BLaER1 (cell line): ENCODE results near the gene SLCO4A1.

Experiments used
- H3K27ac ChIP-seq: shearing (Covaris generic); formaldehyde crosslinking; 2 replicates; pipeline ENCODE4 v1.8.1; 2022
- H3K27me3 ChIP-seq: shearing (Covaris generic); formaldehyde crosslinking; 2 replicates; pipeline ENCODE4 v1.8.1; 2022
- H3K36me3 ChIP-seq: shearing (Covaris generic); formaldehyde crosslinking; 2 replicates; pipeline ENCODE4 v1.8.1; 2022
- H3K4me1 ChIP-seq: shearing (Covaris generic); formaldehyde crosslinking; 2 replicates; pipeline ENCODE4 v1.8.1; 2022
- H3K4me2 ChIP-seq: shearing (Covaris generic); formaldehyde crosslinking; 2 replicates; pipeline ENCODE4 v1.8.1; 2022
- H3K4me3 ChIP-seq: shearing (Covaris generic); formaldehyde crosslinking; 2 replicates; pipeline ENCODE4 v1.8.1; 2022
- H3K9ac ChIP-seq: shearing (Covaris generic); formaldehyde crosslinking; 2 replicates; pipeline ENCODE4 v1.8.1; 2022
- H3K9me3 ChIP-seq: shearing (Covaris generic); formaldehyde crosslinking; 2 replicates; pipeline ENCODE4 v1.8.1; 2022
- H4K20me1 ChIP-seq: shearing (Covaris generic); formaldehyde crosslinking; 2 replicates; pipeline ENCODE4 v1.8.1; 2022
- Cebpa-rat ChIP-seq: shearing (Covaris generic); IDR thresholded peaks from 2 replicates; pipeline ENCODE4 v1.8.1; 2022

SLCO4A1 gene

GRCh38 chr20:62614085-62614960, 28.0 kb upstream of the SLCO4A1 start:
- Histone ChIP-seq H3K4me2 (no peak overlapping the region), H3K27ac (no peak overlapping the region), H3K36me3 (no peaks in the 10 kb centered on the region), H4K20me1 (no peaks in the 10 kb centered on the region), H3K4me3 (no peak overlapping the region), H3K9ac (0 out of 2 replicates have a peak overlapping the region, but pooled peaks have one; percentile 10), H3K4me1 (peaks cover 52% of the 10 kb centered on the region), H3K27me3 (no peaks in the 10 kb centered on the region), H3K9me3 (peaks cover 5% of the 10 kb centered on the region)
- TF ChIP-seq Cebpa-rat, result no peak

GRCh38 chr20:62614961-62615680, 27.2 kb upstream of the SLCO4A1 start:
- Histone ChIP-seq H3K4me1 (peaks cover 47% of the 10 kb centered on the region), H4K20me1 (no peaks in the 10 kb centered on the region), H3K9ac (no peak overlapping the region), H3K9me3 (peaks cover 5% of the 10 kb centered on the region), H3K4me3 (no peak overlapping the region), H3K27me3 (no peaks in the 10 kb centered on the region), H3K27ac (no peak overlapping the region), H3K36me3 (no peaks in the 10 kb centered on the region), H3K4me2 (no peak overlapping the region)
- no peak for TF ChIP-seq Cebpa-rat

GRCh38 chr20:62615750-62616251, 26.5 kb upstream of the SLCO4A1 start:
- peaks cover 53% of the 10 kb centered on the region for H3K4me1 ChIP-seq
- H3K9ac ChIP-seq, result no peak overlapping the region
- peak overlapping the region; percentile 89 for H3K4me2 ChIP-seq
- H4K20me1 ChIP-seq, result no peaks in the 10 kb centered on the region
- H3K27ac ChIP-seq, result no peak overlapping the region
- H3K27me3 ChIP-seq, result no peaks in the 10 kb centered on the region
- no peaks in the 10 kb centered on the region for H3K36me3 ChIP-seq
- TF ChIP-seq Cebpa-rat, result no peak
- H3K4me3 ChIP-seq, result no peak overlapping the region
- H3K9me3 ChIP-seq, result peaks cover 1% of the 10 kb centered on the region

GRCh38 chr20:62616728-62617621, 25.3 kb upstream of the SLCO4A1 start:
- Histone ChIP-seq H3K9ac (peak overlapping the region; percentile 51; the same call in 1 of the 2 replicates), H3K9me3 (no peaks in the 10 kb centered on the region), H3K4me3 (peak overlapping the region; percentile 6), H3K36me3 (no peaks in the 10 kb centered on the region), H3K27ac (peak overlapping the region; percentile 61), H3K4me2 (peak overlapping the region; percentile 89), H3K27me3 (no peaks in the 10 kb centered on the region), H4K20me1 (no peaks in the 10 kb centered on the region), H3K4me1 (peaks cover 62% of the 10 kb centered on the region)
- no peak for TF ChIP-seq Cebpa-rat

GRCh38 chr20:62617711-62618483, 24.4 kb upstream of the SLCO4A1 start:
- peak overlapping the region; percentile 51; the same call in 1 of the 2 replicates for H3K9ac ChIP-seq
- no peak for TF ChIP-seq Cebpa-rat
- H3K9me3 ChIP-seq, result no peaks in the 10 kb centered on the region
- no peaks in the 10 kb centered on the region for H3K27me3 ChIP-seq
- peak overlapping the region; percentile 61 for H3K27ac ChIP-seq
- peak overlapping the region; percentile 89 for H3K4me2 ChIP-seq
- peak overlapping the region; percentile 6; the same call in 1 of the 2 replicates for H3K4me3 ChIP-seq
- peaks cover 71% of the 10 kb centered on the region for H3K4me1 ChIP-seq
- no peaks in the 10 kb centered on the region for H4K20me1 ChIP-seq
- H3K36me3 ChIP-seq, result no peaks in the 10 kb centered on the region

GRCh38 chr20:62618611-62619529, 23.4 kb upstream of the SLCO4A1 start:
- no peaks in the 10 kb centered on the region for H3K36me3 ChIP-seq
- H3K27ac ChIP-seq, result no peak overlapping the region
- no peak overlapping the region for H3K9ac ChIP-seq
- H3K4me1 ChIP-seq, result peaks cover 81% of the 10 kb centered on the region
- H3K9me3 ChIP-seq, result no peaks in the 10 kb centered on the region
- no peaks in the 10 kb centered on the region for H4K20me1 ChIP-seq
- no peaks in the 10 kb centered on the region for H3K27me3 ChIP-seq
- H3K4me2 ChIP-seq, result peak overlapping the region; percentile 89
- no peak overlapping the region for H3K4me3 ChIP-seq
- no peak for TF ChIP-seq Cebpa-rat

- Histone ChIP-seq H4K20me1 (no peaks in the 10 kb centered on the region), H3K4me3 (no peak overlapping the region), H3K9me3 (no peaks in the 10 kb centered on the region), H3K4me2 (peak overlapping the region; percentile 49; the same call in 1 of the 2 replicates), H3K36me3 (no peaks in the 10 kb centered on the region), H3K4me1 (peaks cover 91% of the 10 kb centered on the region), H3K27ac (no peak overlapping the region), H3K27me3 (no peaks in the 10 kb centered on the region), H3K9ac (no peak overlapping the region)
- no peak for TF ChIP-seq Cebpa-rat
Observed at GRCh38 chr20:62620625-62621024, 21.7 kb upstream of the SLCO4A1 start.
